NCI-H2107 (cell line): Measurements from ENCODE around the gene TRMO.
"Not testable (repeated sequence)": the region's sequence is repeated elsewhere in the genome, so short reads cannot be mapped to it uniquely, and the experiment has no call there.

Experiments
- DNase-seq: peaks from one replicate; lab custom pipeline; 2025; lab: John Stamatoyannopoulos, UW

The TRMO gene, protein sequence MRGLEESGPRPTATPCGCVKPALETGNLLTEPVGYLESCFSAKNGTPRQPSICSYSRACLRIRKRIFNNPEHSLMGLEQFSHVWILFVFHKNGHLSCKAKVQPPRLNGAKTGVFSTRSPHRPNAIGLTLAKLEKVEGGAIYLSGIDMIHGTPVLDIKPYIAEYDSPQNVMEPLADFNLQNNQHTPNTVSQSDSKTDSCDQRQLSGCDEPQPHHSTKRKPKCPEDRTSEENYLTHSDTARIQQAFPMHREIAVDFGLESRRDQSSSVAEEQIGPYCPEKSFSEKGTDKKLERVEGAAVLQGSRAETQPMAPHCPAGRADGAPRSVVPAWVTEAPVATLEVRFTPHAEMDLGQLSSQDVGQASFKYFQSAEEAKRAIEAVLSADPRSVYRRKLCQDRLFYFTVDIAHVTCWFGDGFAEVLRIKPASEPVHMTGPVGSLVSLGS

DNA sequence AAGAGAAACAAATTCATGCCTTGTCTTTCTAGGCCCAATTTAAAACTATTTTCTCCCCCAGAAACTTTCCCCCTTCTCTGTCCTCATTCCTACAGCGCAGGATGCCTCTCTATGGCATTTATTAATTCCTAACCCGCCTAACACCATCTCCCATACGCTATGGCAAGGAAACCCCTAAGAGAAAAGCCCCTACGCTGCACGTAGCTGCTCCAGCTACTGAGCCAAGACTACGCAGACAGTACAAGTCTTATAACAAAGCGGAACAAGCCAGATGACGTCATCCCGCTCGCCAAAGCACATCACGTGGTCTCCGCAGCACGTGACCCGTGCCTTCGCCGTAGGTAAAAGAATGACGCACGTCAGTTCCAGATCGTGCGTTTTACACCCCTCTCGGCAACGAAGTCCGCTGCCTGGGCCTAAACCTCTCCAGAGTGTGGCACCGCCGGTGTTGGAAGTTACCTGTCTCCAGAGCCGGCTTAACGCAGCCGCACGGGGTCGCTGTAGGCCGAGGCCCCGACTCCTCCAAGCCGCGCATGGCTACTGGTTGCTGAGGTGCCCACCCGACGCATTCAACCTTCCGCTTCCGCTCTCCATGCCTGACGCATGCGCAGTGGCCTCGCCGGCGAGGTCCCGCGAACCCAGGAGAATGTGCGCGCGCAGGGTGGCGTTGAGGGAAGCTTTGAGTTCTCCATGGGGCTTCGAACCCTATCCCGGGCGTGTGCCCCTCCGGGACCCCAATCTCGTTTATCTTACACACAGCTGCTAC, at the start of gene TRMO:
TRMO (minus strand) TSS at position 542 of the 766 bp plus-strand sequence; CDS start at position 535, 7 bp downstream.
- DNase-seq = peak; percentile 90

DNA sequence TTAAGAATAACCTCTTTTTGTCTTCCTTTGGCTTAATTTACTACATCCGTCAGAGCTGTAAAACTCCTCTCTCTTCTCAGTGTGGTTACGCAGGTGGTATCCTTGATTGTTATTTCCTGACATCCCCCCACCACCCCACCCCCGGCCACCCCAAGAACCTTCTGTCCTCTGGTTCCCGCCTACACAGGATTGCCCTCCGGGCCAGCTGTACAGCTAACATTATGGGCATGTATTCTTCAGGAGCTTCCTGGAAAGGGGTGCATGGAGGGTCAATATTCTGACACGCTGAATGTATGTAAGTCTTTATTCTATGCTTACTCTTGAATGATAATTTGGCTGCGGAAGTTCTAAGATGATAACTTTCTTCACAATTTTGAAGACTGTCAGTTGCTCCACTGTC, 47.9 kb upstream of the TRMO start:
- DNase-seq = no peak

DNA sequence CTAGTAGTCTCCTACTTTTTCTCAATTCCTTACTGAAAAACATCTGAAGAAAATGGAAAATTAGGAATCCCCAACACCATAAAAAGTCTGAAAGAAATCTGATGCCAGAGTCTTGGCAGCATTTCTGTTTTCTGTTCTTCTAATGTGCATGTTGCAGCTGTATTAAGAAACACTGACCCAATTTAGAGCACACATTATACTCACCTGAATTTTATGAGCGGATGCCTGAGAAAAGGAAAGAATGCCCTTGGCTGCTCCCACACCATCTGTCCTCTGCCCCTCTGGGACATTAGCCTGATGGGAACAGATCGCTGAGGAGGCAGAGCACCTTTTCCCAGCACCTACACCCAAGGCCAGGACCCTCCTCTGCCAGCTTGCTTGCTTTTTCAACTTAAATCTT, 46.7 kb upstream of the TRMO start:
- no peak for DNase-seq

DNA sequence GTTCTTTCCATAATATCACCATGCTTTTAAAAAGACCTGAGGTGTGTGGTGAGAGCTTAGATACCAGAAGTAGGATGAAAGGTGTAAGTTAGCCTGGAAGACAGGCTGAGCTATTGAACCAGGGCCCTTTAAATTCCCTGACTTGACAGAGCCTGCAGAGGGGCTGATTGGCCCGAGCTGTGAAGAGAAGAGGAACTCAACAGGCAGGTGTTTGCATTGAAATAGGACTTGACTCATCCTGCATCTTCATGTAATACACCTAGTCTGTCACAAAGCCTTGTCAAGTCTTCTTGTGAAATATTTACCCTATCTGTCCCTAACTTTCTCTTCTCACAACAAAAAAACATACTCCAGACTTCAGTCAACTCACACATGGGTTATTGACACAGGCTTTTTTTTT, 44.2 kb upstream of the TRMO start:
- no peak for DNase-seq

DNA sequence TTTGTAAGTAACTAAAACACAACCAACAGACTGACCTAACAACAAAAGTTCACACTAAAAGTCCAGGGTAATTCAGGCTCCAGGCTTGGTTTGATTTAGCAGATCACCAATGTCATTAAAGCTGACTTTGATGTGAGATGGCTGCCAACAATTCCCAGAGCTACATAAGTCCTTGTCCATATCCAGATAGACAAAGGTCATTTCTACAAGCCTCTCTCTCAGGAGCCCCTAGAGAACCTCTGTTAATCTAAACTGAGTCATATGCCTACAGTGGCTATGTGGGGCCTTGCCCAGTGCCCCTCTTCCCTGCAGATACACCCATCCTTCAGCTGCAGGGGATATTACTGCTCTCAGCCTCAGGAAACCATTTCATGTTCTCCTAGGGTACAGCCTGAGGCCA, 42.6 kb upstream of the TRMO start:
- DNase-seq = no peak

DNA sequence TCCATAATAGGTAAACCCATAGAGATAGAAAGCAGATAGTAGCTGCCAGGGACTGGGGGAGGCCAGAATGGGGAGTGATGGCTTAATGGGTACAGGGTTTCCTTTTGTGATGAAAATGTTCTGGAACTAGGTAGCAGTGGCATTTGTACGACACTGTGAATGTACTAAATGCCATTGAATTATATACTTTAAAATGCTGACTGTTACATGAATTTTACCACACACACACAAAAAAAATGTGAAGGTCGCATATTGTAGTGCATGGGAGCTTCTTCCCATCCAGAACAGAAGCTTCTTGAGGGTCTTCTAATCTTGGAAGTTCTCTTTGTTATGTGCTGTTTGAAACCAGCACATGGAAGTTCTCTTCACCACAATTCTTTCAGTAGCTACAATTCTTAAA, 40.9 kb upstream of the TRMO start:
- DNase-seq = no peak

DNA sequence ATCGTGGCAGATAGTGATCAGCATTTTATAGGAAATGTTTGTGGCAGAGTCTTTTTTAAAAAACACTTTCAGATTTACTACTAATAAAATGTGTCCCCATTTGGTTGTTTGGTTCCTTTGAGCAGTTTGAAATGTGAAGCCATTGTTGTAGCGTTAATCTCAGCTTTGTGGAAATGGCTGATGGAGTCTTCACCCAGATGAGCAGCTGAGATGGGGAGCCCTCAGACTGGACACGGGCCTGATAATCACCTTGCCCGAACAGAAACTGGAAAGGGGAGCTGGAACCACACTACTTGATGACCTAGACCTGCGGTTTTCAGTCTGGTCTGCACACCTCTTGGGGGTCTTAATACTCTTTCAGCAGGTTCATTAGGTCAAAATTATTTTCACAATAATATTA, 40.3 kb upstream of the TRMO start:
- no peak for DNase-seq

DNA sequence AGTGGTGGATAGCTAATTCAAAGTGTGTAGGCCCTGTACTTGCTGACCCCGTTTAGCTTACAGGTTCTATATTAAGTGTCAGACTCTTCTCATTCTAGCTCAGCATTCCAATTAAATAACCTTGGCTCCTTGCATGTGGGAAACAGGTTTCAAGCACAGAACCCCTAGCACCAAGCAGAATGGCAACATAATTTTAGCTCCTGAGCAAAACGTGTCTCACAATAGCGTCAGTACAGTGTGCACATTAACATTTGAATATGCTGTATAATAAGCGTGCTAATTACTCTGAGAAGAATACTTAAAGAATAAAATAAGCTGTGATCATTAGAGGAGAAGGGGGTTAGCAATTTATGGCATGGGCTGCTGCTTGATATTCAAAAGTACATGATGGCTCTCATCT, 39.8 kb upstream of the TRMO start:
- no peak for DNase-seq

DNA sequence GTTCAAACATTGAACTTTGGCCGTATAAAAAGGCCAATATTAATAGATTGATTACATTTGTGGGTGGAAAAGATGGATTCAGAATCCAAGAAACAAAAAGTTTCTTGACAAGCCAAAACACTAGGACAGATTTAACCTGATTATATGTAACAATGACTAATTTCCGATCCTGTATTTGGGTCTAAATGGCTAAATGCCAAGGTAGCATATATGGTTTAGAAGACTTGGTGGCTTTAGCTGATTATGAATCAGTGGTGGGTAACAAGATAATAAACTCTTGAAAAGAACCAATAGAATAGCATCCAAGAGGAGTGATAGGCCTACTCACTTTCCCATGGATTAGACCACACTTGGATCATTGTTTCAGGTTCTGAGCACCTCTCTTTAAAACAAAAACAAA, 39.1 kb upstream of the TRMO start:
- DNase-seq = no peak

DNA sequence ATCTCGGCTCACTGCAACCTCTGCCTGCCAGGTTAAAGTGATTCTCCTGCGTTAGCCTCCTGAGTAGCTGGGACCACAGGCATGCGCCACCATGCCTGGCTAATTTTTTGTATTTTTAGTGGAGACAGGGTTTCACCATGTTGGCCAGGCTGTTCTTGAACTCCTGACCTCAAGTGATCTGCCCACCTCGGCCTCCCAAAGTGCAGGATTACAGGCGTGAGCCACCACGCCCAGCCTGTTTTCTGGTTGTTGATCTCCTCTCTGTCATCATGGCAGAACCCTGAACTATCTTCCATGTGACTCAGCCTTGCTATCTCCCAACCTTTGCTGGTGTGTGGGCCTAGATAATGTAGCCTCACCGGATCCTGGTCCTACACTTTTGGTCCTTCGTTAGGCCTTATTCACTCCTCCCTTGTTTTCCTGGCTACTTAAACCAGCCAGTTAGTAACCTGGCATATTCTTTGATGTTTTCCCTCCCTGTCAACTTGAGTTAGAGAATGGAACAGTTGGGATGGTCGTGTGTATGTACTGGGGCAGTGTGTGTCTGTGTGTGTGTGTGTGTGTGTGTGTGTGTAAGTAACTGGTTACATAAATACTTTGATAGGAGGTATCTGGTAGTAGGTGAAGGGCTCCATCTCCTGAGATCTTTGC, 38.5 kb upstream of the TRMO start:
- DNase-seq = not testable (repeated sequence)

DNA sequence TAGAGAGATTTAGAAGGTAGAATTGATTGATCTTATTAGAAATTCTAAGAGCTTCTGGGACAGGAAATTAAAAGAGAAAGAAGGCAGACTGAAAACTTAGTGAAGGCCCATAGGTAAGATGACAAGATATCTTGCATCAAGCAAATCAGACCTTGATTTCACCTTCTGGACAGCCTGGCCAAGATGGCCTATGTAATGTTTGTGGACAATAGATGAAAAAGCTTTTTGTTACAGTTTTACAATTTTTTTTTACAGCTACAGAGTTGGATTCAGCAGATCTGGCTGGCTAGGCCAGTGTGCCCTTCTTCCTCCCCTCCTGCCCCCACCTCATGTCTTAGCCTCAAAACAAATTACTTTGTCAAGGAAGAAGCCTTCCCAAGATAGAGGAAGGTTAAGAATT, 37.3 kb upstream of the TRMO start:
- DNase-seq = no peak

DNA sequence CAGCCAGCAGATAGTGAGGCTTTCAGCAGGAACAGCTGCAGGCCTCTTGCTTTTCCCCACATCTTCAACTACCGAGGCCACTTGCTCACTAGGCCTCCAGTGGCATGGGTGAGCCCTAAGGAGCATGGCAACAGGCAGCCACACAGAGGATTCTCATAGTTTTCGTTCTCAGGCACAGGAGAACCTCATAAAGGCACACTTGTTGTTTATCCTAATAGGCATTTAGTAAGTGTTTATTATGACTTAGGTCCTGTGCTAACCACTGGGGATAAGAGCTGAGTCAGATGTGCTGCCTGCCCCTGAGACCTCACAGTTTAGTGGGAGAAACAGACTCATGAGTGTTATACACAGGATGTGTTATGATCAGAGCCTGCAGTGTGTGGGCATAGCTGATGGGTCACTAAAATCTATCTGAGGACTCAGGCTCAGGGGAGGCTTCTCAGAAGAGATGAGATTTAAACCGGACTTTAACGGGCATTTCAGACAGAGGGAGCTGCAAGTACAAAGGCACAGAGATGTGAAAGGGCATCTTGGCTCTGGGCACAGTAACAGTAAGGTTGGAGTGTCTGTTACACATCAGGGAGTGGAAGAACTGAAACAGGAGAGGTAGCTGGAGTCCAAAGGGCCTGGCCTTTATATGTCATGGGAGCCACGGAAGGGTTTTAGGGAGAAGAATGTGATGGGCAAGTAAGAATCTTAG, 36.7 kb upstream of the TRMO start:
- DNase-seq = no peak

DNA sequence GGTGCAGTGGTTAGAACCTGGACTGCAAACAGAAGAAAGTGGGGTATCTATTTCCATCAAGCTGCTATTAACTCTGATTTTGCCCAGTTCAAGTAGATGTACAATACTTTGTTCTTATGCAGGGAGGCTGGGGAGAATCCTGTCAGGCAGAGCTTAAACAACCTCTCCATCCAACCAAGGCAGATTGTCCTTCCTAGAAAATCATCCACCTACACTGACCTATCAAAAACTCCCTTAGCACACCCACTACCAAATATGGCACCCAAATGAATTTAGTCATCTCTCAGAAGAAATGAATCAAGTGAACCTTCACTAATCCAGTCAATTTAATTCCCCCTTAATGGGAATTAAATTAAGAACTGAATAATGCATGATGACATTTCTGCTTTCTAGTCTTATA, 34.0 kb upstream of the TRMO start:
- DNase-seq = no peak

DNA sequence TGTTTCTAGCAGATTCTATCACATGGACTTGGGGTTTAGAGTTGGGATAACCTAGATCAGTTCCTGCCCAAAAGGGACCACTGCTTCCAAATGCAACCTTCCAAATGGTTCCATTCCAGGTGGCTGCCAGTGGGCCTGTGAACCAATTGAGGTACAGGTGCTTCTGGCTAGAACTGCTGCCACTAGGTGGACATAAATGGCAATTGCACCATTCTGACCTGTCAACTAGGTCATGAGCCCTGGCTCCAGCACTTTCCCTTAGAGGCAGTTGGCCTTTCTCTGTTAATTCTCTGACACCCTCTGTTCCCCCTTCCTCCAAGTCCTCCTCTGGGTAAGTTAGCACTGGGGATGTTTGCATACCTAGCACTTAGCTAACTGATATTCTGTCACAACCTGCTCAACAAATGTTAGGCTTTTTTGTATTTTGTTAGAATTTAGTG, 32.3 kb upstream of the TRMO start:
- no peak for DNase-seq

DNA sequence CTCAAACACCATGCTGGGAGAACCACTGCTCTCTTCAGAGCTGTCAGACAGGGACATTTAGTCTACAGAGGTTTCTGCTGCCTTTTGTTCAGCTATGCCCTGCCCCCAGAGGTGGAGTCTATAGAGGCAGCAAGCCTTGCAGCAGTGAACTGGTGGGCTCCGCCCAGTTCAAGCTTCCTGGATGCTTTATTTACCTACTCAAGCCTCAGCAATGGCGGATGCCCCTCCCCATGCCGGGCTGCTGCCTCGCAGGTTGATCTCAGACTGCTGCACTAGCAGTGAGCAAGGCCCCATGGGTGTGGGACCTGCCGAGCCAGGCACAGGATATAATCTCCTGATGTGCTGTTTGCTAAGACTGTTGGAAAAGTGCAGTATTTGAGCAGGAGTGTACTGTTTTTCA, 28.6 kb upstream of the TRMO start:
- DNase-seq = not testable (repeated sequence)

DNA sequence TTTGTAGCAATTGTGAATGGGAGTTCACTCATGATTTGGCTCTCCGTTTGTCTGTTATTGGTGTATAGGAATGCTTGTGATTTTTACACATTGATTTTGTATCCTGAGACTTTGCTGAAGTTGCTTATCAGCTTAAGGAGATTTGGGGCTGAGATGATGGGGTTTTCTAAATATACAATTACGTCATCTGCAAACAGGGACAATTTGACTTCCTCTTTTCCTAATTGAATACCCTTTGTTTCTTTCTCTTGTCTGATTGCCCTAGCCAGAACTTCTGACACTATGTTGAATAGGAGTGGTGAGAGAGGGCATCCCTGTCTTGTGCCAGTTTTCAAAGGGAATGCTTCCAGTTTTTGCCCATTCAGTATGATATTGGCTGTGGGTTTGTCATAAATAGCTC, 24.8 kb upstream of the TRMO start:
- DNase-seq = not testable (repeated sequence)

DNA sequence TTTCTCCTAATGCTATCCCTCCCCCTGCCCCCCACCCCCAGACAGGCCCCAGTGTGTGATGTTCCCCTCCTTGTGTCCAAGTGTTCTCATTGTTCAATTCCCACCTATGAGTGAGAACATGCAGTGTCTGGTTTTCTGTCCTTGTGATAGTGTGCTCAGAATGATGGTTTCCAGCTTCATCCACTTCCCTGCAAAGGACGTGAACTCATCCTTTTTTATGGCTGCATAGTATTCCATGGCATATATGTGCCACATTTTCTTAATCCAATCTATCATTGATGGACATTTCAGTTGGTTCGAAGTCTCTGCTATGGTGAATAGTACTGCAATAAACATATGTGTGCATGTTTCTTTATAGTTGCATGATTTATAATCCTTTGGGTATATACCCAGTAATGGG, 23.2 kb upstream of the TRMO start:
- DNase-seq = not testable (repeated sequence)

DNA sequence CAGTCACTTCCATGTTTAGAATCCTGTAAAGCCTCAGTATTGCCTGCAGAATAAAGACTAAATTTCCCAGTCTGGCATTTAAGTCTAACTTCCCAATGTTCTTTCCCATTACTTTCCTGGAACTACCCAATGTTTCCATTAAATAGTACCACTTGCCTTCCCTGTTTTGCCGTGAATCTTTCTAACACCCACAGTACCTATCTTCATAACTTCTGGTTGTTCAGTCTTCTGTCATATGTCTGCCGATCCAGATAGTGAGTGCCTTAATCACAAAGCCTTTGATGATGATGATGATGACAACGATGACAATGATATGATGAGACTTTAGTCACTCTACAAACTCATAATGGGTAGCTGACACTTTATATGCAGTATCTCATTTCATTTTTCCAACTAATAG, 22.3 kb upstream of the TRMO start:
- DNase-seq = no peak

DNA sequence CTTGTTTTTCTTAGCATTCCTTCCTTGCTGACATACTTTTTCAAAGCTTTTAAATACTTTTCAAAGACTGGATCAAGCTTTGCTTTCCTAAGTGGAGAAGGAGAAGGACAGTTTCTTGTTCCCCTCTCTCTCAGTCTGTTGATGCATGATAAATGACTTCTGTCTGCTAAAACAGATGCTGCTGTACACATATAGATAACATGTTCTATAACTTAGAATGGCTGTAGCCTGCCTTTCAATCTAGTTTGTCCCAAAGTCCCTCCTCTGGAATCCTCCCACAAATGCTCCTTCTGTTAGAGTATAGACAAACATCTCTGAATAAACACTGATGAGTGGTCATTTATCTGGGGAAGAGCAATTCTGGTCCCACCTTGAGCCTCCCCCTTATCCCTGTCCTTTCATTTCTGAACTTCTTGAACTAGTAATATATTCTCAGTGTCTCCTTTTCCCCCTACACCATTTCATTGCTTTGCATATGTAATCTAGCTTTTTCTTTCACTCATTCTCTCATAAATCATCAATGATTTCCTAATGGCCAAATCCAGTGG, 21.1 kb upstream of the TRMO start:
- DNase-seq = no peak

DNA sequence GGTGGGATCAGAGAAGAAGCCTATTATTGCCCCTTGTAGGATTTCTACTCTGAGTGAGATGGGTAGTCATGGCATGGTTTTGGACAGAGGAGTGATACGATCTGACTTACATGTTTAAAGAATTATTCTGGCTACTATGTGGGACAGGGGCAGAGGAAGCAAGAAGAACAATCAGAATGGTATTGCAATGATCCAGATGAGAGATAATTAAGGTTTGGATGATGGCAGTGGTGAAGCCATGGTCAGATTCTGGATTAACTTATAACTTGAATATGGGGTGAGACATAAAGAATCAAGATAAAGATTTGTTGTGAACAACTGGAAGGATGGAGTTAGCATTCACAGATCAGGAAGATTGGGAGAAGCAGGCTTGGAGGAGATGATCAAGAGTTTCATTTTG, 19.0 kb upstream of the TRMO start:
- DNase-seq = no peak

DNA sequence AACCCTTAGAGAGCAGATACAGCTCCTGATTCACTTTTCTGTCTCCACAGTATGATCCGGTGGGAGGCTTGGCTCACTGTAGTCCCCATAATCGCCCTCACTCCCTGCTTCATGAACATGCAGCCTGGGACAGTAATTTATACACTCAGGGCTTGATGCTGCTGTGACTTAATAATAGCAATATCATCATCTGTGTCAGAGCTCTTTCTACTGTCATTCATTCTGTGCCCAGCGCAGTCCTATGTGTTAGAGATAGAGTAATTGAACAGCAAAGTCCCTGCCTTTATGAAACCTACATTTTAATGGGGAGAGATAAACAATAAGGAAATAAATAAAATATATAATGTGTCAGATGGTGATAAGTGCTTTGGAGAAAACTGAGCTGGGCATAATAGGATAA, 18.4 kb upstream of the TRMO start:
- no peak for DNase-seq

DNA sequence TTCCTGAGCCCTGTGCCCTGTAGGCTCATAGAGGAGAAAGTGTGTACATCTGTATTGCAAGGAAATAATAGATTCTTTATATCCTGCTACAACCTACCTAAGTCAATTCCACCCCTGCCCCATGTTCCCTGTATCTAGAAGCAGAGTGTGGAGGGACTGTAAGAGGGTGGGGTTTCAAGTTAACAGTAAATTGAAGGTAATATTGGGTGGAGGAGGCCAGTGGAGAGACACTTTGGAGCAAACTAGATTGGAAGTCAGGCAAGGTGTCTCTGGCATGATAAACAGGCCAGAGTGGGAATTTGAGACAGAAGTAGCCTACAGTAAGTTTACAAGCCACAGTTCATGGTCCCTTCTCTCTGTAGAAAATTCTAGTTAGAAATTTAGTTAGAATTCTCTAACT, 17.9 kb upstream of the TRMO start:
- DNase-seq = no peak
